Peyer's patch (tissue), 4 donors: Measurements from ENCODE around the gene CHID1. TPM values are rescaled to one million over a fixed set of nuclear protein-coding genes. Genes with fewer than 3 reads are reported as not detected.

Experiments used
- DNase-seq, 3 donors: peaks; one replicate each; pipeline ENCODE4 v3.0.0-alpha.2; 2017 to 2019
- H3K27ac ChIP-seq, 4 donors: fragments of 200-600 bp; sonication (generic); one replicate each; pipeline ENCODE4 v1.5.1; 2016 to 2019
- H3K27me3 ChIP-seq, 2 donors: fragments of 200-600 bp; sonication (generic); one replicate each; pipeline ENCODE4 v1.5.1; 2019
- H3K36me3 ChIP-seq, 3 donors: fragments of 200-600 bp; sonication (generic); one replicate each; pipeline ENCODE4 v1.5.1; 2016 to 2019
- H3K4me1 ChIP-seq, 4 donors: fragments of 200-600 bp; sonication (generic); one replicate each; pipeline ENCODE4 v1.5.1; 2016 to 2019
- H3K4me3 ChIP-seq, 4 donors: fragments of 200-600 bp; sonication (generic); 1 replicate in 3 of 4; 2 replicates in 1 of 4; pipeline ENCODE4 v1.5.1; 2016 to 2019; ENCODE audit warnings: mild to moderate bottlenecking in 1 of 4
- H3K9me3 ChIP-seq, 4 donors: fragments of 200-600 bp; sonication (generic); one replicate each; pipeline ENCODE4 v1.5.1; 2016 to 2019; ENCODE audit warnings: mild to moderate bottlenecking in 1 of 4
- CTCF ChIP-seq, 6 experiments: fragments of 450-650 bp in 4 of 6; fragments of 200-600 bp in 2 of 6; sonication (generic) in 1 of 6; IDR thresholded peaks; one replicate each; pipeline ENCODE4 v1.5.1; 2017 to 2019; ENCODE audit warnings: antibody characterized with exemption in 6 of 6, mild to moderate bottlenecking in 3 of 6, moderate library complexity in 1 of 6
- POLR2A ChIP-seq, 2 donors: fragments of 450-650 bp; IDR thresholded peaks; one replicate each; pipeline ENCODE4 v1.5.1; 2017; ENCODE audit warnings: antibody characterized with exemption in 2 of 2, mild to moderate bottlenecking in 2 of 2, moderate library complexity in 2 of 2
- total RNA-seq, 4 donors: library from RNA; depleted of rRNA; stranded (reverse); fragments of >200 nt; gene quantifications; one replicate each; pipeline ENCODE4 v1.1.0, GENCODE V29; 2016

Gene CHID1
- total RNA-seq, 4 donors from 2014 or later, result 50.6 to 72.6 (median 57.2) TPM

GRCh38 chr11:853682-854448 is 56.7 kb downstream of the CHID1 start:
- DNase-seq, result no peak
- Histone ChIP-seq H3K36me3 (no peaks in the 10 kb centered on the region), H3K27ac (no peak overlapping the region), H3K27me3 (peaks cover 0 to 6% of the 10 kb centered on the region in 2 donors), H3K9me3 (no peaks in the 10 kb centered on the region), H3K4me1 (peaks cover 0 to 25% (median 8%) of the 10 kb centered on the region in 4 donors), H3K4me3 (no peak overlapping the region)
- TF ChIP-seq CTCF (IDR thresholded peaks at IDR 0.05) (no peak), POLR2A (IDR thresholded peaks at IDR 0.05) (no peak)

GRCh38 chr11:852762-853161 is 57.8 kb downstream of the CHID1 start:
- DNase-seq, result no peak
- Histone ChIP-seq H3K36me3 (no peaks in the 10 kb centered on the region), H3K4me1 (peaks cover 0 to 34% (median 15%) of the 10 kb centered on the region in 4 donors), H3K27me3 (peaks cover 0 to 10% of the 10 kb centered on the region in 2 donors), H3K9me3 (no peaks in the 10 kb centered on the region), H3K27ac (no peak overlapping the region), H3K4me3 (no peak overlapping the region)
- TF ChIP-seq CTCF (IDR thresholded peaks at IDR 0.05) (no peak), POLR2A (IDR thresholded peaks at IDR 0.05) (no peak)

- TF ChIP-seq CTCF (IDR thresholded peaks at IDR 0.05) (peak in 1 of 6 experiments; percentile 11), POLR2A (IDR thresholded peaks at IDR 0.05) (no peak)
- H3K9me3 ChIP-seq, result no peaks in the 10 kb centered on the region
- no peaks in the 10 kb centered on the region for H3K36me3 ChIP-seq
- DNase-seq, result no peak
- H3K27me3 ChIP-seq, result peaks cover 0 to 10% of the 10 kb centered on the region in 2 donors
- H3K4me3 ChIP-seq, result no peak overlapping the region
- H3K27ac ChIP-seq, result no peak overlapping the region
- peaks cover 0 to 36% (median 18%) of the 10 kb centered on the region in 4 donors for H3K4me1 ChIP-seq
Observed at GRCh38 chr11:850775-851763, 59.5 kb downstream of the CHID1 start.

- no peaks in the 10 kb centered on the region for H3K36me3 ChIP-seq
- no peak for TF ChIP-seq POLR2A (IDR thresholded peaks at IDR 0.05)
- TF ChIP-seq CTCF (IDR thresholded peaks at IDR 0.05), result no peak
- H3K9me3 ChIP-seq, result no peaks in the 10 kb centered on the region
- H3K4me1 ChIP-seq, result peaks cover 0 to 42% (median 18%) of the 10 kb centered on the region in 4 donors
- peak overlapping the region in 3 of 4 donors; percentile 48 to 57 (median 51) for H3K4me3 ChIP-seq
- no peak overlapping the region for H3K27ac ChIP-seq
- DNase-seq, result no peak
- H3K27me3 ChIP-seq, result peaks cover 0 to 10% of the 10 kb centered on the region in 2 donors
Observed at GRCh38 chr11:849951-850774, 60.4 kb downstream of the CHID1 start.
